Measurements from ENCODE around the gene TSN. TPM values are rescaled to one million over a fixed set of nuclear protein-coding genes. Genes with fewer than 3 reads are reported as not detected.
A peak's percentile ranks its signal among the peaks of the same experiment; 100 is the strongest.
"Not testable (repeated sequence)": the region's sequence is repeated elsewhere in the genome, so short reads cannot be mapped to it uniquely, and the experiment has no call there.

Gene TSN
- total RNA-seq, 1 donor from 2014 or later = 68.2 TPM

GRCh38 chr2:121731366-121731765, 24.1 kb upstream of the TSN start:
- Mint-ChIP-seq H3K4me1 (ENCODE audit: low read depth, unreplicated experiment) (no peaks in the 10 kb centered on the region), H3K27me3 (ENCODE audit: low read depth, unreplicated experiment) (no peaks in the 10 kb centered on the region), H3K9me3 (ENCODE audit: unreplicated experiment) (no peaks in the 10 kb centered on the region), H3K27ac (ENCODE audit: unreplicated experiment) (no peak overlapping the region), H3K36me3 (ENCODE audit: low read depth, unreplicated experiment) (peaks cover 7% of the 10 kb centered on the region), H3K4me3 (ENCODE audit: unreplicated experiment) (no peak overlapping the region)
- no peak overlapping the region for H3K4me3 ChIP-seq (ENCODE audit: insufficient read depth, low read depth, low read length)
- TF ChIP-seq EZH2 (IDR thresholded peaks at IDR 0.05; ENCODE audit: insufficient read depth, low read length) (no peak), CTCF (IDR thresholded peaks at IDR 0.05; ENCODE audit: insufficient read depth, low read depth, low read length) (no peak)
- H3K4me1 ChIP-seq (ENCODE audit: insufficient read depth, low read length) = no peaks in the 10 kb centered on the region
- DNase-seq (ENCODE audit: low read depth) = no peak
- no peak overlapping the region for H2AFZ ChIP-seq (ENCODE audit: low read depth, low read length)
- H4K20me1 ChIP-seq (ENCODE audit: insufficient read depth, low read length) = peaks cover 51% of the 10 kb centered on the region
- peaks cover 52% of the 10 kb centered on the region for H3K79me2 ChIP-seq (ENCODE audit: insufficient read depth, low read length)
- H3K4me2 ChIP-seq (ENCODE audit: low read length) = no peak overlapping the region
- H3K36me3 ChIP-seq (ENCODE audit: insufficient read depth, low read length) = peaks cover 45% of the 10 kb centered on the region
- H3K9ac ChIP-seq (ENCODE audit: low read length) = no peak overlapping the region
- no peak overlapping the region for H3K27ac ChIP-seq (ENCODE audit: low read depth, low read length)
- no peaks in the 10 kb centered on the region for H3K9me3 ChIP-seq (ENCODE audit: insufficient read depth, low read depth, low read length)
- no peaks in the 10 kb centered on the region for H3K27me3 ChIP-seq (ENCODE audit: insufficient read depth, low read length)
- FAIRE-seq = no peak

- not testable (repeated sequence) for H3K36me3 Mint-ChIP-seq (ENCODE audit: low read depth, unreplicated experiment); H3K27me3 Mint-ChIP-seq (ENCODE audit: low read depth, unreplicated experiment); H2AFZ ChIP-seq (ENCODE audit: low read depth, low read length); H3K4me1 Mint-ChIP-seq (ENCODE audit: low read depth, unreplicated experiment); H3K4me3 ChIP-seq (ENCODE audit: insufficient read depth, low read depth, low read length); H3K27ac Mint-ChIP-seq (ENCODE audit: unreplicated experiment); H3K27ac ChIP-seq (ENCODE audit: low read depth, low read length); FAIRE-seq; H3K9me3 ChIP-seq (ENCODE audit: insufficient read depth, low read depth, low read length); H3K9ac ChIP-seq (ENCODE audit: low read length); H3K9me3 Mint-ChIP-seq (ENCODE audit: unreplicated experiment); H3K4me3 Mint-ChIP-seq (ENCODE audit: unreplicated experiment); H3K27me3 ChIP-seq (ENCODE audit: insufficient read depth, low read length); DNase-seq (ENCODE audit: low read depth); H3K4me1 ChIP-seq (ENCODE audit: insufficient read depth, low read length)
- Histone ChIP-seq H3K79me2 (ENCODE audit: insufficient read depth, low read length) (peaks cover 55% of the 10 kb centered on the region), H4K20me1 (ENCODE audit: insufficient read depth, low read length) (peaks cover 43% of the 10 kb centered on the region), H3K36me3 (ENCODE audit: insufficient read depth, low read length) (peaks cover 24% of the 10 kb centered on the region), H3K4me2 (ENCODE audit: low read length) (peak overlapping the region; percentile 87)
These were observed 20.9 kb upstream of the TSN start for GRCh38 chr2:121734544-121734943.

- Mint-ChIP-seq H3K4me1 (ENCODE audit: low read depth, unreplicated experiment) (no peaks in the 10 kb centered on the region), H3K4me3 (ENCODE audit: unreplicated experiment) (peak overlapping the region; percentile 98), H3K27me3 (ENCODE audit: low read depth, unreplicated experiment) (peaks cover 3% of the 10 kb centered on the region), H3K27ac (ENCODE audit: unreplicated experiment) (peak overlapping the region; percentile 88), H3K9me3 (ENCODE audit: unreplicated experiment) (peaks cover 2% of the 10 kb centered on the region), H3K36me3 (ENCODE audit: low read depth, unreplicated experiment) (peaks cover 7% of the 10 kb centered on the region)
- no peaks in the 10 kb centered on the region for H3K4me1 ChIP-seq (ENCODE audit: insufficient read depth, low read length)
- peaks cover 54% of the 10 kb centered on the region for H3K79me2 ChIP-seq (ENCODE audit: insufficient read depth, low read length)
- no peaks in the 10 kb centered on the region for H3K27me3 ChIP-seq (ENCODE audit: insufficient read depth, low read length)
- H3K4me2 ChIP-seq (ENCODE audit: low read length) = peak overlapping the region; percentile 87
- H4K20me1 ChIP-seq (ENCODE audit: insufficient read depth, low read length) = peaks cover 38% of the 10 kb centered on the region
- peaks cover 21% of the 10 kb centered on the region for H3K36me3 ChIP-seq (ENCODE audit: insufficient read depth, low read length)
- peak overlapping the region; percentile 94 for H3K4me3 ChIP-seq (ENCODE audit: insufficient read depth, low read depth, low read length)
- no peak for FAIRE-seq
- peak overlapping the region; percentile 92 for H3K9ac ChIP-seq (ENCODE audit: low read length)
- no peak for DNase-seq (ENCODE audit: low read depth)
- peak overlapping the region; percentile 55 for H3K27ac ChIP-seq (ENCODE audit: low read depth, low read length)
- H3K9me3 ChIP-seq (ENCODE audit: insufficient read depth, low read depth, low read length) = no peaks in the 10 kb centered on the region
- no peak for TF ChIP-seq EZH2 (IDR thresholded peaks at IDR 0.05; ENCODE audit: insufficient read depth, low read length)
- TF ChIP-seq CTCF (IDR thresholded peaks at IDR 0.05; ENCODE audit: insufficient read depth, low read depth, low read length) = no peak
- H2AFZ ChIP-seq (ENCODE audit: low read depth, low read length) = no peak overlapping the region
These were observed 19.9 kb upstream of the TSN start for GRCh38 chr2:121735518-121736074.

Measured in astrocyte (in vitro differentiated cells and primary cell).